Uterus (tissue), 4 donors: Measurements from ENCODE around the gene COG8. TPM values are rescaled to one million over a fixed set of nuclear protein-coding genes. Genes with fewer than 3 reads are reported as not detected.

Source experiments
- DNase-seq, 2 donors: peaks; one replicate each; pipeline ENCODE4 v3.0.0-alpha.2; 2019 to 2020
- H3K27ac ChIP-seq, 2 donors: fragments of 200-600 bp; sonication (generic); 1 replicate in 1 of 2; 2 replicates in 1 of 2; pipeline ENCODE4 v1.5.1; 2016 to 2018
- H3K27me3 ChIP-seq, 2 donors: fragments of 200-600 bp; sonication (generic); one replicate each; pipeline ENCODE4 v1.5.1; 2018 to 2019; ENCODE audit warnings: control low read depth in 1 of 2
- H3K36me3 ChIP-seq, 2 donors: fragments of 200-600 bp; sonication (generic); one replicate each; pipeline ENCODE4 v1.5.1; 2019; ENCODE audit warnings: control low read depth in 1 of 2
- H3K4me1 ChIP-seq, 2 donors: fragments of 200-600 bp; sonication (generic); one replicate each; pipeline ENCODE4 v1.5.1; 2018 to 2019; ENCODE audit warnings: control low read depth in 1 of 2
- H3K4me3 ChIP-seq, 2 donors: fragments of 200-600 bp; sonication (generic); 1 replicate in 1 of 2; 2 replicates in 1 of 2; pipeline ENCODE4 v1.5.1; 2018 to 2019; ENCODE audit warnings: mild to moderate bottlenecking in 1 of 2
- H3K9me3 ChIP-seq, 2 donors: fragments of 200-600 bp; sonication (generic); one replicate each; pipeline ENCODE4 v1.5.1; 2019; ENCODE audit warnings: control low read depth in 1 of 2
- CTCF ChIP-seq, 4 experiments: fragments of 200-600 bp in 2 of 4; fragments of 450-650 bp in 2 of 4; sonication (generic) in 2 of 4; IDR thresholded peaks; one replicate each; pipeline ENCODE4 v1.5.1; 2016 to 2019; ENCODE audit warnings: antibody characterized with exemption in 4 of 4, mild to moderate bottlenecking in 2 of 4, moderate library complexity in 1 of 4
- POLR2A ChIP-seq, 2 donors: fragments of 450-650 bp; IDR thresholded peaks; one replicate each; pipeline ENCODE4 v1.6.1; 2016; ENCODE audit warnings: antibody characterized with exemption in 2 of 2, mild to moderate bottlenecking in 1 of 2, moderate library complexity in 1 of 2
- intact Hi-C: fragments of 100-400 bp; cut with DNase I; formaldehyde crosslinking; loops from one replicate; pipeline ENCODE4 v1.15.1; 2023; ENCODE audit warnings: low total_unique reads
- total RNA-seq, 4 donors: library from RNA; depleted of rRNA in 3 of 4; stranded (reverse); fragments of >200 nt in 3 of 4; gene quantifications; one replicate each; pipeline versions ENCODE4 v1.1.0 to v1.2.4, GENCODE V29; 2014 to 2023
- donor health status: DM: yes; HTN: yes; CAD: no.

The COG8 gene
- total RNA-seq, 4 donors from 2014 or later = 39.4 to 58.8 (median 43.0) TPM

DNA sequence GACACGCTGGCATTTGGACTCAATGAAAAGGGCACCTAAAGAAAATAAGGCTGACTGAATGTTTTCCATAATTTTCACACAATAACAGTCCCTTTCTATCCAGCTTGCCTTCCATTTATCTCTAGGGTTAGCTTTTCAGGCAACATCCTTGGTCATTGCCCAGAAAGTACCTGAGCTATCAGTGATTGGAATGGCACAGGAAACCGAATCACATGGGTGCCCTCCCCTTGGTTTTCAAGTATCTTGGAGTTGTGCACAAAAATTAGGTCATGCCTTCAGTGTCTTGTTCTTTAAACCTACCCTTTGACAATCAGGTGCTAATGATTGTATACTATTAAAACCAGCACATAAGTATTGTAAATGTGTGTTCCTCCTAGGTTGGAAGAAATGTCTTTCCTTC lies 31.5 kb downstream of the COG8 start:
- H3K4me1 ChIP-seq = peaks cover 3 to 5% of the 10 kb centered on the region in 2 donors
- intact Hi-C loops = no loop called here

DNA sequence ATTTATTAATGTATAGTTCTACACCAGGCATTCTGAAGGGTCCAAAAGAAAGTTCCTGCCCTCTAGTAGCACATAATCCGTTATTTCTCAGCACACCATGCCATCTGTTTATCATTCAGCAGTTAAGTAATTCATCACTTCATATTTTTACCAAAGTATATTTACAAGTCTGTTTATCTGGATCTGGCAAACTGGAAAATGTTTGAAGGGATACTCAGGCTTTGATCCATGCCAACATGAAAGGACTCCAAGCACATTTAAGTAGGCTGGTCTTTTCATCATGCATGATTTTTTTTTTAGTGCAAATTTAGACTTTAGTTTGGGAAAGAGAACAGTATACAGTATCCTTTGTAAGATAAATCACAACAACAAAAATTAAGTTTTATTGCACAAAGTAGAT lies 32.3 kb downstream of the COG8 start:
- TF ChIP-seq CTCF (IDR thresholded peaks at IDR 0.05) = no peak
- no peak for TF ChIP-seq POLR2A (IDR thresholded peaks at IDR 0.05)
- Histone ChIP-seq H3K4me3 (no peak overlapping the region), H3K27me3 (no peaks in the 10 kb centered on the region), H3K9me3 (no peaks in the 10 kb centered on the region), H3K4me1 (no peaks in the 10 kb centered on the region), H3K27ac (no peak overlapping the region), H3K36me3 (no peaks in the 10 kb centered on the region)
- intact Hi-C loops = no loop called here
- DNase-seq = no peak

More for the DNA sequence above, 31.5 kb downstream of the COG8 start:
- Histone ChIP-seq H3K4me3 (no peak overlapping the region), H3K9me3 (no peaks in the 10 kb centered on the region), H3K27me3 (no peaks in the 10 kb centered on the region), H3K27ac (no peak overlapping the region), H3K36me3 (no peaks in the 10 kb centered on the region)
- no peak for DNase-seq
- no peak for TF ChIP-seq POLR2A (IDR thresholded peaks at IDR 0.05)
- no peak for TF ChIP-seq CTCF (IDR thresholded peaks at IDR 0.05)

- intact Hi-C loops = no loop called here
- no peaks in the 10 kb centered on the region for H3K27me3 ChIP-seq
- DNase-seq = no peak
- H3K36me3 ChIP-seq = no peaks in the 10 kb centered on the region
- no peaks in the 10 kb centered on the region for H3K9me3 ChIP-seq
- no peak overlapping the region for H3K27ac ChIP-seq
- H3K4me3 ChIP-seq = no peak overlapping the region
- H3K4me1 ChIP-seq = no peaks in the 10 kb centered on the region
- TF ChIP-seq CTCF (IDR thresholded peaks at IDR 0.05) (no peak), POLR2A (IDR thresholded peaks at IDR 0.05) (no peak)
Observed at GRCh38 chr16:69306031-69306430, 33.3 kb downstream of the COG8 start.

DNA sequence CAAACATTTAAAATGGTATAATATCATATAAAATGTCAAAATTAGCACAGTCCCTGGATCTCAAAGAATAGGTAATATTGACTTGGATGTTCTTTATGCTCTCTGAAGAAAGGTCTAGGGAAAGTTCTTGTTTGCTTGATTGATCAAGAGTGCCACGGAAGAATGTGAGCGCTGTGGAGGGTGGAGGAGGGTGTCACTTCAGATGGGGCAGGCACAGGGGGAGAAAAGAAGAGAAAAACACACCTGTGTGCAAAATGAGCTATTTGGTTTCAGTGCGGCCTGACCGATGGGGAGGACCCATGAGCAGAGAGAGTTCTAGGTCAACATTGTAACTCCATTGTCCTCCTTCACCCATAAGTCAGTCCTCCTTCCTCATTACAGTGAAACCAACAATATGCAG lies 37.1 kb downstream of the COG8 start:
- no peak overlapping the region for H3K27ac ChIP-seq
- no peaks in the 10 kb centered on the region for H3K36me3 ChIP-seq
- DNase-seq = no peak
- H3K9me3 ChIP-seq = no peaks in the 10 kb centered on the region
- H3K4me1 ChIP-seq = no peaks in the 10 kb centered on the region
- no peak overlapping the region for H3K4me3 ChIP-seq
- TF ChIP-seq POLR2A (IDR thresholded peaks at IDR 0.05) = no peak
- no peak for TF ChIP-seq CTCF (IDR thresholded peaks at IDR 0.05)
- intact Hi-C loops = no loop called here
- no peaks in the 10 kb centered on the region for H3K27me3 ChIP-seq

DNA sequence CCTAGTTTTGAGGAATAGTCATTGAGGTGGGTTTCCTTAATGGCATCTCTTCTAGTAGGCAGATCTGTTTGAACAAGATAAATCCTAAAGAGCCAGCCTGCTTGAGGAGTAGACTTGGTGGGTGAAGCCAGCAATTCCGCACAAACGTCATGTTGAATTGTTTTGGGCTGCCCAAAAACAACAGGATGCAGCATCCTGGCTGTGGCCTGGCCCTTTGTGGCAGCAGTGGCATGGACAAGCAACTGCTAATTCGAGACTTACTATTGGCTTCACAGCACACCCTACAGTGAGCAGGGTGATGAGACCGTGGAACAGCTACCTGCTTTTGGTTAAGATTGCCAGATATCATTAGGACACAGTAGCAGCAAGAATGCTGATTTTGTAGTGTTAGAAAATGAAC lies 37.5 kb downstream of the COG8 start:
- Histone ChIP-seq H3K9me3 (no peaks in the 10 kb centered on the region), H3K4me1 (no peaks in the 10 kb centered on the region), H3K27ac (no peak overlapping the region), H3K4me3 (no peak overlapping the region), H3K36me3 (no peaks in the 10 kb centered on the region), H3K27me3 (no peaks in the 10 kb centered on the region)
- DNase-seq = no peak
- TF ChIP-seq CTCF (IDR thresholded peaks at IDR 0.05) = no peak
- no peak for TF ChIP-seq POLR2A (IDR thresholded peaks at IDR 0.05)
- intact Hi-C loops = no loop called here
